ENCODE results near the gene PARP3. TPM values are rescaled to one million over a fixed set of nuclear protein-coding genes. Genes with fewer than 3 reads are reported as not detected.

Gene PARP3
- polyA plus RNA-seq, 2 donors, result 8.2 to 11.8 TPM

DNA sequence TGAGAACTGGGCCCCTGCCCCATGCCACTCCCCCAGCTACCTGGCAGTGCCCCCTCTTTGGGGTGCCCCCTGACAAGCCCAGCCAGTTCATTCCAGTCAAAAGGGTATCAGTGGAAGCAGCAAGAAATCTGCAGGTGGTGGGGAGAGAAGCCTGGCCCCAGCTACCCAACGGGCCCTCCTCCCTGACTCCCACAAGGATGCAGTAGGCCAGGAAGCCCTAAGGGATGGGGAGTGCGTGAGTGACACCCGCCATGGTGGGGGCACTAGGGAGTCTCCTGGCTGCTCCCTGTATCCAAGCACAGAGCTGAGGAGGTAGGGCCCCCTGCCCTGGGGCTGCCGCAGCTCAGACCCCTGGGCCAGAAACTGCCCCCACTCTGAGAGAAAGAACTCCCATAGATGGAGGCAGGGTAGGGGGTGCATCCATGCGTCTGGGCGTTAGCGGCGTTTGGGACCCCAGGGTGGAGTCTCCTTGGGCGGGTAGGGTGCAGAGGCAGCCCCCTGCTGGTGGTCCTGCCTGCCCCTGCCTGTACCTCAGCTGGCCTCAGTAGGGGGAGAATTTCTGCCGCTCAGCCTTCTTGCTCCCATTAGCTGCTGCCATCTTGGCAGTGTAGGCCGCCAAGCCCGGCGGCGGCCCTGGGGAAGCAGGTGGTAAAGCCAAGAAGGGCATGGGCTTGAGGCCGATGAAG, 15.5 kb downstream of the PARP3 start:
- WGBS, 2 donors, result 92 to 93% methylated on average over 15 of the region's 15 CpGs

DNA sequence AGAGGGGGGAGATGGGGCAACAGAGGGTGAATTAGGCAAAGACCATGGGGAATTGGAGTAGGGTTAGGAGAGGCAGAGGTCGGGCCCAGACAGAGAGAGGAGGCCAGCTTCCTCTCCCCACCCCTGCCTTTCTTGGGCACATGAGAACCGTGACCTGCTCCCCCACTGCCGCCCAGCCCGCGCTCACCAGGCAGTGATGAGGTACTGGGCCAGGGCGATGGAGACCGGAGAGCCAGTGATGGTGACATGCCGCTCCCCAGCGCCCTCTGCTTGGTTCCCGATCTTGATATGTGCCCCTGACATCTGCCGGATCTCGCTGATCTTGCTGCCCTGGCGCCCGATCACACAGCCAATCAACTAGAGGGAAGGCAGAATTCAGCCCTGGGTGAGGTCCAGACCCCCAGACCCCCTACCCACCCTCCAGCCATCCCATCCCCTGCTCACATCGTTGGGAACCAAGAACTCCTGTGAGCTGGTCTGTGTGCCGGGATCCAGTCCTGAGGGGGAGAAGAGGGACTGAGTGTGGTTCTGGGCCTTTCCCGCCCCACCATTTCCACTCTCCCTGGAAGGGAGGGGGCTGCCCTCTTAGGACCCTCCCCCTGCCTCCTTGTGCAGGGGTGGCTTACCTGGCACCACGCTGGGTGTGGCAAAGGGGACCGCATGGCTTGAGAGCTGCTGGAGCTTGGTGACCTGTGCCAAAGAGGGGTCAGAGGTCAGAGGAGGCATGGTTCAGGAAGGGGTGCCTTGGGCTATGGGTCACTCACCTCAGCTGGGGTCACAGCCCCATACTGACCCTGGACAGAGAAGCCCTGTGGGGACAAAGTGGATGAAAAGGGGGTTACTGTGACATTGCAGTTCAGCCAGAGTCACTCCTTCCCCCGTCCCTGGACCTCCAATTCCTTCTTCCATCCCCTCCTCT, 16.7 kb downstream of the PARP3 start:
- H3K9me3 ChIP-seq (ENCODE audit: control insufficient read depth in 2 of 2, insufficient read depth in 1 of 2, low read depth in 1 of 2, low read length in 1 of 2), result no peaks in the 10 kb centered on the region
- peaks cover 11 to 20% of the 10 kb centered on the region in 2 donors for H3K4me1 ChIP-seq (ENCODE audit: control insufficient read depth in 2 of 2, insufficient read depth in 2 of 2, low read length in 1 of 2)
- peaks cover 2 to 13% of the 10 kb centered on the region in 2 donors for H3K36me3 ChIP-seq (ENCODE audit: control insufficient read depth in 2 of 2, insufficient read depth in 2 of 2, low read length in 1 of 2)
- H3K27ac ChIP-seq (ENCODE audit: low read depth in 2 of 2, low read length in 1 of 2), result no peak overlapping the region
- no peak overlapping the region for H3K4me3 ChIP-seq (ENCODE audit: low read depth in 1 of 2, low read length in 2 of 2)
- 95 to 97% methylated on average over 16 to 20 of the region's 20 CpGs for WGBS, 2 donors
- H3K27me3 ChIP-seq (ENCODE audit: control insufficient read depth in 1 of 2, insufficient read depth in 2 of 2, low read length in 2 of 2), result peaks cover 0 to 3% of the 10 kb centered on the region in 2 donors

More for the DNA sequence above, 15.5 kb downstream of the PARP3 start:
- Histone ChIP-seq H3K27ac (ENCODE audit: low read depth in 2 of 2, low read length in 1 of 2) (no peak overlapping the region), H3K4me1 (ENCODE audit: control insufficient read depth in 2 of 2, insufficient read depth in 2 of 2, low read length in 1 of 2) (peaks cover 11 to 20% of the 10 kb centered on the region in 2 donors), H3K36me3 (ENCODE audit: control insufficient read depth in 2 of 2, insufficient read depth in 2 of 2, low read length in 1 of 2) (peaks cover 2 to 13% of the 10 kb centered on the region in 2 donors), H3K27me3 (ENCODE audit: control insufficient read depth in 1 of 2, insufficient read depth in 2 of 2, low read length in 2 of 2) (peaks cover 0 to 3% of the 10 kb centered on the region in 2 donors), H3K4me3 (ENCODE audit: low read depth in 1 of 2, low read length in 2 of 2) (no peak overlapping the region), H3K9me3 (ENCODE audit: control insufficient read depth in 2 of 2, insufficient read depth in 1 of 2, low read depth in 1 of 2, low read length in 1 of 2) (no peaks in the 10 kb centered on the region)

DNA sequence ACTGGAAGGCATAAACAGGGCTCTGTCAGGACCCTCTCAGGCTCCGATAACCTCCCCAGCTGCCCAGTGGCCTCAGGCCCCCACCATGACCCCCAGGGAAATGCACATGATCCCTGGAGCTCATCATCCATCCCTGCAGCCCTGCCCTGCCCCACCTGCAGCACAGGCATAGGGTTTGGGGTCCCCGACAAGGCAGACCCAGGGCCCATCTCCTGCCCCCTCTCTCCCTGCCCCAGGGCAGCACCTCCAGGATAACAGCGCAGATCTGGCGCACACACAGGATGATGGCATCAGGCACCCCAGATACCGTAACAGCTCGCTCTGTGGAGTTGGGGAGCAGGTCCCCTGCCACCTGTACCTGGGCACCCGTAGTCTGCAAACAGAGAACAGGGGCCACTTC, 17.5 kb downstream of the PARP3 start:
- Histone ChIP-seq H3K9me3 (ENCODE audit: control insufficient read depth in 2 of 2, insufficient read depth in 1 of 2, low read depth in 1 of 2, low read length in 1 of 2) (no peaks in the 10 kb centered on the region), H3K27ac (ENCODE audit: low read depth in 2 of 2, low read length in 1 of 2) (no peak overlapping the region), H3K36me3 (ENCODE audit: control insufficient read depth in 2 of 2, insufficient read depth in 2 of 2, low read length in 1 of 2) (peaks cover 2 to 13% of the 10 kb centered on the region in 2 donors), H3K27me3 (ENCODE audit: control insufficient read depth in 1 of 2, insufficient read depth in 2 of 2, low read length in 2 of 2) (peaks cover 0 to 3% of the 10 kb centered on the region in 2 donors), H3K4me3 (ENCODE audit: low read depth in 1 of 2, low read length in 2 of 2) (no peak overlapping the region), H3K4me1 (ENCODE audit: control insufficient read depth in 2 of 2, insufficient read depth in 2 of 2, low read length in 1 of 2) (peaks cover 11 to 20% of the 10 kb centered on the region in 2 donors)
- WGBS, 2 donors, result 94 to 96% methylated on average over 7 of the region's 7 CpGs

DNA sequence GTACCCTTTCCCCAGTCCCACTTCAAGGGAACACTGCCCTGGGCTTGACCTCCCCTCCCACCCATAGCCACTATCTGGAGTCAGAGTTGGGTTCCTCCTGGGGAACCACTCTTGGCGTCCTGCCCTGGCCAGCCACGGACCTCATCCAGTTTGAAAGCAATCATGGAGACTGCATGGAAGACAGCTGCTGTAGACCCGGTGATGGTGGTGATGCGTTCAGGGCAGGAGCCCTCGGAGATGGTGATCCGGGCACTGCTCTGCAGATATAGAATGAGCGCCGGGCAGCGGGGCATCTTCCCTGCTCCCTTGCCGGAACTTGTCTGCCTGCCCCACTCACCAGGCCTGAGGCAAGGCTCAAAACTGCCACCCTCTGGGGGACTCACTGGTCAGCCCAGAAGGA, 18.2 kb downstream of the PARP3 start:
- no peak overlapping the region for H3K27ac ChIP-seq (ENCODE audit: low read depth in 2 of 2, low read length in 1 of 2)
- peaks cover 0 to 2% of the 10 kb centered on the region in 2 donors for H3K27me3 ChIP-seq (ENCODE audit: control insufficient read depth in 1 of 2, insufficient read depth in 2 of 2, low read length in 2 of 2)
- WGBS, 2 donors, result 87 to 91% methylated on average over 10 of the region's 10 CpGs
- peaks cover 8 to 16% of the 10 kb centered on the region in 2 donors for H3K4me1 ChIP-seq (ENCODE audit: control insufficient read depth in 2 of 2, insufficient read depth in 2 of 2, low read length in 1 of 2)
- no peaks in the 10 kb centered on the region for H3K9me3 ChIP-seq (ENCODE audit: control insufficient read depth in 2 of 2, insufficient read depth in 1 of 2, low read depth in 1 of 2, low read length in 1 of 2)
- no peak overlapping the region for H3K4me3 ChIP-seq (ENCODE audit: low read depth in 1 of 2, low read length in 2 of 2)
- peaks cover 2 to 13% of the 10 kb centered on the region in 2 donors for H3K36me3 ChIP-seq (ENCODE audit: control insufficient read depth in 2 of 2, insufficient read depth in 2 of 2, low read length in 1 of 2)

DNA sequence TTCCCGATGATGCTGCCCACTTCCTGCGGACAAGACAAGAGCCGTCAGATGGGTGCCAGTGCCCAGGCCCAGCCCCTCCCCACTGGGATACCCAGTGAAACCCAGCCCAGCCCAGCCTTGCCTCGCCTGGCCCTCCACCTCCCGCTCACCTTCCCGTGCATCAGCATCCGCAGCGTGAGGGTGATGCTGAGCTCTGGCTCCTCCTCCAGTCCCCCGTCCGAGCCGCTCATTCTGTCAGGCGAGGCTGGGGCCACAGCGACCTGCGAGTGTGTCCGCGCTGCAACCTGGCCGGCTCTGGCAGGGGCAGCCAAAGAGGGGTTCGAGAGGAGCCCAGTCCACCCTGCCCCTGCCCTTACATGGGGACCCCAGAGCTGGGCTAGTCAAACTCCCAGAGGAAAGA, 18.8 kb downstream of the PARP3 start:
- Histone ChIP-seq H3K36me3 (ENCODE audit: control insufficient read depth in 2 of 2, insufficient read depth in 2 of 2, low read length in 1 of 2) (peaks cover 2 to 13% of the 10 kb centered on the region in 2 donors), H3K4me3 (ENCODE audit: low read depth in 1 of 2, low read length in 2 of 2) (no peak overlapping the region), H3K27me3 (ENCODE audit: control insufficient read depth in 1 of 2, insufficient read depth in 2 of 2, low read length in 2 of 2) (no peaks in the 10 kb centered on the region), H3K9me3 (ENCODE audit: control insufficient read depth in 2 of 2, insufficient read depth in 1 of 2, low read depth in 1 of 2, low read length in 1 of 2) (no peaks in the 10 kb centered on the region), H3K27ac (ENCODE audit: low read depth in 2 of 2, low read length in 1 of 2) (no peak overlapping the region), H3K4me1 (ENCODE audit: control insufficient read depth in 2 of 2, insufficient read depth in 2 of 2, low read length in 1 of 2) (peaks cover 3 to 11% of the 10 kb centered on the region in 2 donors)
- 92 to 95% methylated on average over 18 of the region's 18 CpGs for WGBS, 2 donors

DNA sequence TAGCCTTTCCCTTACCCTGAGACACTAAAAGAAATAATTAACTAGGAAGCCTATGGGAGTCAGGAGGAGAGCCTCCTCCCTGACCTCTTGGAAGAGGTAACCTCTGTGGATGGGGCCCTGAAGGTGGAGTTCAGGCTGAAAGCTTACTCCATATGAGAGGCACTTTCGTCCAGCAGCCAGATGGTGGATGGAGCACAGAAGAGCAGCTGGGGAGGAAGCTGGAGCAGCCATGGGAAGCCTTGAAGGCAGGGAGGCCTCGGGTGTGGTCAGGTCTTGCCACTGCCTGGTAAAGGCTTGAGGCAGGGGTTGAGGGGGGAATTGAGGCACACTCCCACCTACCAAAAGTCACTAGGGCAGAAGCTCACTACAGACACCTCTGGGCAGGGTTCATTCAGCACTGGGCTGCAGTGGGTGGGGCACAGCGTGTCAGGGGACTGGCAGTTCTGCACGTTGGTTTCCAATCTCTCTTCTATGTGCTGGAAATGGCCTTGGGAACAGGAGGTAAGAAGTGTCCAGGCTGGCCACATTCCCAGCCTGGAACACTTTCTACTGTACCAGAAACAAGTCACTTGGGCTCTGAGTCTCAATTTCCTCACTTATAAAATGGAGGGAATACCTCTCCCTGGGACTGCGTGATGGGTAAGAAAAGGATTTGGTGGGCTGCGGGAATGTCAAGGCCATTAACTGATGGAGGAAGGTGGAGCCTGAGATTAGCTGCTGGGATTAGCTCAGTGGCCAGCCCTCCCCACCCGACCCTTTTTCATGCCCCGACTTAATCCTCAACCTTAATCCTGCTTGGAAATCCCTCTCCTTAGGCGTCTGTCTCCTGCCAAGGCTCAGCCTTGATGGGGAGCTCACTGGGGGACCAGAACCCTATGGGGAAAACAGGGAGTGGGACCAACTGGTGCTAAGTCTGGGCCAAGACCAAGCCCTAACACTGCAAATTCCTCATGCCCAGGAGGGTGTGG, 19.7 kb downstream of the PARP3 start:
- no peak overlapping the region for H3K4me3 ChIP-seq (ENCODE audit: low read depth in 1 of 2, low read length in 2 of 2)
- H3K27me3 ChIP-seq (ENCODE audit: control insufficient read depth in 1 of 2, insufficient read depth in 2 of 2, low read length in 2 of 2), result no peaks in the 10 kb centered on the region
- H3K9me3 ChIP-seq (ENCODE audit: control insufficient read depth in 2 of 2, insufficient read depth in 1 of 2, low read depth in 1 of 2, low read length in 1 of 2), result no peaks in the 10 kb centered on the region
- peaks cover 5 to 6% of the 10 kb centered on the region in 2 donors for H3K4me1 ChIP-seq (ENCODE audit: control insufficient read depth in 2 of 2, insufficient read depth in 2 of 2, low read length in 1 of 2)
- H3K36me3 ChIP-seq (ENCODE audit: control insufficient read depth in 2 of 2, insufficient read depth in 2 of 2, low read length in 1 of 2), result peaks cover 2 to 13% of the 10 kb centered on the region in 2 donors
- no peak overlapping the region for H3K27ac ChIP-seq (ENCODE audit: low read depth in 2 of 2, low read length in 1 of 2)
- WGBS, 2 donors, result 49 to 54% methylated on average over 9 of the region's 9 CpGs

DNA sequence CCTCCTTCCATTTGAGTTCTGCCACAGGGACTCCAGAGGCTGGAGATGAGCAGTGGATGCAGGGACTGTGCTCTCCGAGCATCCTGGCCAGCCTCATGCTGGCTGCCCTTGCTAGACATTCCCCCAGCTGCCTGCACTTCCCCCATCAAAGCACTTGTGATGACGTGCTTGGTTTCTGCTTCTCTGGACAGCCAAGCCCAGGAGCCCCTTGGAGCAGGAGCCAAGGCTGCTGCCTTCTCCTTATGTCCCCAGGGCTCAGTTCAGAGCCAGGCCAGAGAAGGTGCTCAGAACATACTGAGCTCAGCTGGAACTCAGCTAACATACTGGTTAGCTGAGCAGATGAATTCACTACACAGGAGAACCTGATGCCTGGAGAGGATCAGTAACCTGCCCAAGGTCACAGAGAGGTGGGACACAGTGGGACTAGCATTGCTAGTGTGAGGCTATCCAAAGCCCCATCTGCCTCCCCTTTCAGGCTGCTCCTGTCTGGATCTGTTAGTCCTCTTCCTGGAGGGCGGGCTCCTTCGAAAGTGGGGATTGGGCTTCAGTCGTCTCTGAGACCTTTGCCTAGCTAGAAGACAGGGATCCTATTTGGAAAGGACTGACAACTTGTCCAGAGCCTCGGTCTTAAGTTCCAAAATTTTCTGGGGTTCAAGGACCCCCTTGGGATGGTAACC, 20.8 kb downstream of the PARP3 start:
- Histone ChIP-seq H3K27ac (ENCODE audit: low read depth in 2 of 2, low read length in 1 of 2) (no peak overlapping the region), H3K27me3 (ENCODE audit: control insufficient read depth in 1 of 2, insufficient read depth in 2 of 2, low read length in 2 of 2) (no peaks in the 10 kb centered on the region), H3K36me3 (ENCODE audit: control insufficient read depth in 2 of 2, insufficient read depth in 2 of 2, low read length in 1 of 2) (peaks cover 2 to 13% of the 10 kb centered on the region in 2 donors), H3K4me1 (ENCODE audit: control insufficient read depth in 2 of 2, insufficient read depth in 2 of 2, low read length in 1 of 2) (peaks cover 5 to 9% of the 10 kb centered on the region in 2 donors), H3K4me3 (ENCODE audit: low read depth in 1 of 2, low read length in 2 of 2) (no peak overlapping the region), H3K9me3 (ENCODE audit: control insufficient read depth in 2 of 2, insufficient read depth in 1 of 2, low read depth in 1 of 2, low read length in 1 of 2) (no peaks in the 10 kb centered on the region)
- 73 to 75% methylated on average over 6 of the region's 6 CpGs for WGBS, 2 donors

DNA sequence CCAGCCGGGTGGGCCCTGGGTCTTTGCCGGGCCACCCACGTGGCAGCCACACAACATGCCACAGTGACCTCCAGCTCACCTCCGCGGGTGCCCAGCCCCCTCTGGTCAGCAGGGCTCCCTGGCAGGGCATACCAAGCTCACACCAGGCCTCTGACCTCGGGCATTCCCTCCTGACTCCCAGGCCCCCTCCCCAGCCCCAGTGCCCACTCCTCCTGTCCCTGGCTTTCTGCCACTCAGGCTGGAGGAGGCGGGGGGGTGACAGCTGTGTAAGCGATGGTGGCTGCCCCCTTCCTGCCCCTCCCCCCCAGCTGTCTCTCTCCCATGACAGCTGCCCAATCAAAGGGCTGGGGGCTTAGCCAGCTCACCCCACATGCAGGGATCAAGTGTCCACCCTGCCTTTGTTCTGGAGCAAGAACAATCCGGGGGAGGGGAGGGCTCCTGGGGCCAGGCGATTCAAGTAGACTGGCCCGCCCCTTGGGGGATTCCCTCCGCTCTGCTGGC, 21.8 kb downstream of the PARP3 start:
- WGBS, 2 donors, result 69 to 76% methylated on average over 12 of the region's 12 CpGs
- Histone ChIP-seq H3K4me3 (ENCODE audit: low read depth in 1 of 2, low read length in 2 of 2) (no peak overlapping the region), H3K27ac (ENCODE audit: low read depth in 2 of 2, low read length in 1 of 2) (no peak overlapping the region), H3K27me3 (ENCODE audit: control insufficient read depth in 1 of 2, insufficient read depth in 2 of 2, low read length in 2 of 2) (no peaks in the 10 kb centered on the region), H3K4me1 (ENCODE audit: control insufficient read depth in 2 of 2, insufficient read depth in 2 of 2, low read length in 1 of 2) (peaks cover 5 to 9% of the 10 kb centered on the region in 2 donors), H3K36me3 (ENCODE audit: control insufficient read depth in 2 of 2, insufficient read depth in 2 of 2, low read length in 1 of 2) (peaks cover 2 to 10% of the 10 kb centered on the region in 2 donors), H3K9me3 (ENCODE audit: control insufficient read depth in 2 of 2, insufficient read depth in 1 of 2, low read depth in 1 of 2, low read length in 1 of 2) (no peaks in the 10 kb centered on the region)

Measured in esophagus (tissue), 2 donors.